ENCODE measurements around the gene AFAP1L1.
A peak's percentile ranks its signal among the peaks of the same experiment; 100 is the strongest.
"Not testable (repeated sequence)": the region's sequence is repeated elsewhere in the genome, so short reads cannot be mapped to it uniquely, and the experiment has no call there.

AFAP1L1 gene

GRCh38 chr5:149251546-149251945, 20.1 kb upstream of the AFAP1L1 start:
- Mint-ChIP-seq H3K4me1 (no peaks in the 10 kb centered on the region), H3K9me3 (peaks cover 0 to 4% of the 10 kb centered on the region in 2 donors), H3K27me3 (no peaks in the 10 kb centered on the region), H3K4me3 (no peak overlapping the region), H3K27ac (no peak overlapping the region)
- ATAC-seq (no peak), DNase-seq (no peak)

GRCh38 chr5:149254506-149254905, 17.2 kb upstream of the AFAP1L1 start:
- no peak overlapping the region for H3K27ac Mint-ChIP-seq
- DNase-seq: no peak
- H3K9me3 Mint-ChIP-seq: peaks cover 0 to 4% of the 10 kb centered on the region in 2 donors
- no peak for ATAC-seq
- H3K4me1 Mint-ChIP-seq: no peaks in the 10 kb centered on the region
- H3K4me3 Mint-ChIP-seq: no peak overlapping the region
- H3K27me3 Mint-ChIP-seq: no peaks in the 10 kb centered on the region

GRCh38 chr5:149256451-149256850, 15.2 kb upstream of the AFAP1L1 start:
- no peak for DNase-seq
- Mint-ChIP-seq H3K27me3 (no peaks in the 10 kb centered on the region), H3K27ac (no peak overlapping the region), H3K9me3 (peaks cover 0 to 4% of the 10 kb centered on the region in 2 donors), H3K4me3 (no peak overlapping the region), H3K4me1 (no peaks in the 10 kb centered on the region)
- ATAC-seq: no peak

GRCh38 chr5:149257131-149257530, 14.5 kb upstream of the AFAP1L1 start:
- Mint-ChIP-seq H3K27me3 (no peaks in the 10 kb centered on the region), H3K27ac (no peak overlapping the region), H3K9me3 (peaks cover 0 to 4% of the 10 kb centered on the region in 2 donors), H3K4me1 (no peaks in the 10 kb centered on the region), H3K4me3 (no peak overlapping the region)
- no peak for ATAC-seq
- no peak for DNase-seq

GRCh38 chr5:149257889-149258705, 13.6 kb upstream of the AFAP1L1 start:
- H3K27ac Mint-ChIP-seq: no peak overlapping the region
- no peaks in the 10 kb centered on the region for H3K27me3 Mint-ChIP-seq
- H3K4me3 Mint-ChIP-seq: no peak overlapping the region
- peaks cover 0 to 4% of the 10 kb centered on the region in 2 donors for H3K9me3 Mint-ChIP-seq
- H3K4me1 Mint-ChIP-seq: no peaks in the 10 kb centered on the region
- ATAC-seq (no peak), DNase-seq (no peak)

DNA sequence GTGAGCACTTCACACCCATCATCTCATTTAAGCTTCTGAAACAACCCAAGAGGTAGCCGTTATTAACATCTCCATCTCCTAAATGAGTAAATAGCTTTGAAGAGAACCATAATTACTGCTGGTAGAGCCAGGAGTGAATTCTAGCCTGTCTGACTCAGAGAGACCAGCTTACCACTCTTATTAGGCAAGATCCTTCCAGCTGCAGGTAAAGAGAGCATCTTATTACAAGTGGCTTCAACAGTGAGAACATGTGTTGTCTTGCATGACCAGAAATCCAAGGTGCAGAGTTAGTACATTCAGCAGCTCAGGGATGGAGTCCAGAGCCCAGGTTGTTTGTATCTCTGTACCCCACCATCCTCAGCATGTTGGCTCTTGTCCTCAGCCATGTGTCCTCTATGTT, 10.9 kb upstream of the AFAP1L1 start:
- H3K27ac Mint-ChIP-seq: no peak overlapping the region
- no peaks in the 10 kb centered on the region for H3K9me3 Mint-ChIP-seq
- no peak overlapping the region for H3K4me3 Mint-ChIP-seq
- DNase-seq (no peak), ATAC-seq (no peak)
- H3K27me3 Mint-ChIP-seq: no peaks in the 10 kb centered on the region
- peaks cover 9% of the 10 kb centered on the region for H3K4me1 Mint-ChIP-seq

DNA sequence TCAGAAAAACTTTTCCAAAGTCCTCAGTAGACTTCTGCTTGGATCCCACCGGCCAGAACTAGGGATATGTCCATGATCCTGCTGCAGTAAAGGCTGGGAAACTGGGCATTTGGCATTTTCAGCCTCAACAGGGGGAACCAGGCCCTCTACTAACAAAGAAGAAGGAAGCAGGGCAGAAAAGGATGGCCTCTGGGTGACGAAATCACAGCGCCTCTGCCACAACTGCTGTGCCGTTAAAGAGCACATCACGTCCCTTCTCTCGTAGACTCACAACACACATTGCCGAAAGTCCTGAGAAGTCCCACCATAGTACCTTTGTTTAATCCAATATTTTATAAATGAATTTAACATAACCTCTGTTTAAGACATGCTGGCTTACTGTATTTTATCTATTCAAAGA, 10.4 kb upstream of the AFAP1L1 start:
- no peak for ATAC-seq

DNA sequence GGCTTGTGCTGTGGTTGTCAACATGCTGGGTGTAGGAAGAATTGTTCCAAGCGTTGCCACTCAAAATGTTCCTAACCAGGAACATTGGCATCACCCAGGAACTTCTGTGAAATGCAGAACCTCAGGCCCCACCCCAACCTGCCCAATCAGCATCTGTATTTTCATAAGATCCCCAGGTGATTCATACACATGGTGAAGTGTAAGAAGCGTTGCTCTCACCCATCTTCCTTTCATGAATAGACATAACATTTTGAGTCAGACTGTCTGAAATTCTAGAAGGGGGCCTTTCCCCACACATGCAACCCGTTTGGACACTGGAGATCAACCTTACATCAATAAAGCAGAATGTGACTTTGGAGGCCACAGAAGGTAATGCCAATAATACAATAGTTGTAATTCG, 9.3 kb upstream of the AFAP1L1 start:
- Mint-ChIP-seq H3K4me3 (no peak overlapping the region), H3K27ac (no peak overlapping the region), H3K4me1 (peaks cover 9% of the 10 kb centered on the region)

More for the DNA sequence above, 10.4 kb upstream of the AFAP1L1 start:
- Mint-ChIP-seq H3K27ac (no peak overlapping the region), H3K9me3 (no peaks in the 10 kb centered on the region), H3K4me1 (peaks cover 9% of the 10 kb centered on the region), H3K27me3 (no peaks in the 10 kb centered on the region), H3K4me3 (no peak overlapping the region)
- no peak for DNase-seq

DNA sequence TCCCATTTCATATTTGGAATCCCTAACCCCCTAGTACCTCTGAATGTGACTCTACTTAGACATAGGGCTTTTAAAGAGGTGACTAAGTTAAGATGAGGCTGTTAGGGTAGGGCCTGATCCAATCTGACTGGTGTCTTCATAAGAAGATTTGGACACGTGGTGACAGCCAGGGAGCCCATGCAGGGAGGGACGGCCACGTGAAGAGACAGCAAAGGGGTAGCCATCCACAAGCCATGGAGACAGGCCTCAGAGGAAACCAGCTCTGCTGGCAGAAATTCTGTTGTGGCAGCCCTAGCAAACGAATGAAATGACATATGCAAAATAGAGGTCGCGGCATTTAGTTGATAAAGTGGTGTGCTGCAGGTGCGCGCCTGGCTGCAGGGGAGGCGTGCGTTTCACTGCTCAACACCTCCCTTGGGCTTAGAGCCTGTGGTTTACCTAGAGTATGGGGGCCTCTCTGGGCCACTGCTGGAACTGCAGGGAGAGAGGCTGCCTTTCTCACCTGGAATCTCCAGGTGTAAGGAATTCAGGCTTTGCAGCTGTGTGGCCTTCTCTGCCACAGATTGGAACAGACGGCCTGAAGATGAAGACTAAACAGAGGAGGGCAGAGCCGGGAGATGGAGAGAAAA, 7.1 kb upstream of the AFAP1L1 start:
- Mint-ChIP-seq H3K4me3 (no peak overlapping the region), H3K27me3 (no peaks in the 10 kb centered on the region), H3K9me3 (no peaks in the 10 kb centered on the region), H3K27ac (no peak overlapping the region), H3K4me1 (peaks cover 9% of the 10 kb centered on the region)
- ATAC-seq (peak; percentile 87), DNase-seq (peak; percentile 26 to 46)

More for the DNA sequence above, 9.3 kb upstream of the AFAP1L1 start:
- no peaks in the 10 kb centered on the region for H3K9me3 Mint-ChIP-seq
- no peak for ATAC-seq
- H3K27me3 Mint-ChIP-seq: no peaks in the 10 kb centered on the region
- no peak for DNase-seq

- Mint-ChIP-seq H3K9me3 (no peaks in the 10 kb centered on the region), H3K4me3 (no peak overlapping the region), H3K27me3 (no peaks in the 10 kb centered on the region), H3K4me1 (peaks cover 9% of the 10 kb centered on the region), H3K27ac (no peak overlapping the region)
- ATAC-seq (no peak), DNase-seq (no peak)
Observed at GRCh38 chr5:149265068-149265465, 6.6 kb upstream of the AFAP1L1 start.

DNA sequence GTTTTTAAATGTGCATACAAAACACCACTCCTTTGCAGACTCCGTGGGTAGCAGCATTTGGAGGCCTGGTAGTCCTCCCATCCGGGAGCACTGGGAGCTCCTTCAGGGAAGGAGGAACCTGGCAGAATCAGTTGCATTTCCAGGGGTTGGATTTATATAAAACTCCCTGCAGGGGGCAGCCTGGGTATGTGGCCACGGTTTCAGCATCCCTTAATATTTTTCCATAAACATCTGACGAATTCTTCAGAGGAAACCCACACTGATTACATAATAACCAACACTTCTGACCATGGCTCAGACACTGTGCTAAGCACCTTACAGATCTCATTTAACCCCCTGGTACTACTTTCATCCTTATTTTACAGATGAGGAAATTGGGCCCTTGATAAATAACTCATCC, 6.1 kb upstream of the AFAP1L1 start:
- Mint-ChIP-seq H3K4me1 (peaks cover 9% of the 10 kb centered on the region), H3K4me3 (no peak overlapping the region), H3K27ac (no peak overlapping the region), H3K27me3 (peaks cover 5% of the 10 kb centered on the region), H3K9me3 (no peaks in the 10 kb centered on the region)
- ATAC-seq (no peak), DNase-seq (no peak)

- peaks cover 22% of the 10 kb centered on the region for H3K4me1 Mint-ChIP-seq
- H3K9me3 Mint-ChIP-seq: no peaks in the 10 kb centered on the region
- H3K27ac Mint-ChIP-seq: no peak overlapping the region
- ATAC-seq (no peak), DNase-seq (no peak)
- H3K4me3 Mint-ChIP-seq: no peak overlapping the region
- peaks cover 23% of the 10 kb centered on the region for H3K27me3 Mint-ChIP-seq
Observed at GRCh38 chr5:149267241-149267973, 4.3 kb upstream of the AFAP1L1 start.

DNA sequence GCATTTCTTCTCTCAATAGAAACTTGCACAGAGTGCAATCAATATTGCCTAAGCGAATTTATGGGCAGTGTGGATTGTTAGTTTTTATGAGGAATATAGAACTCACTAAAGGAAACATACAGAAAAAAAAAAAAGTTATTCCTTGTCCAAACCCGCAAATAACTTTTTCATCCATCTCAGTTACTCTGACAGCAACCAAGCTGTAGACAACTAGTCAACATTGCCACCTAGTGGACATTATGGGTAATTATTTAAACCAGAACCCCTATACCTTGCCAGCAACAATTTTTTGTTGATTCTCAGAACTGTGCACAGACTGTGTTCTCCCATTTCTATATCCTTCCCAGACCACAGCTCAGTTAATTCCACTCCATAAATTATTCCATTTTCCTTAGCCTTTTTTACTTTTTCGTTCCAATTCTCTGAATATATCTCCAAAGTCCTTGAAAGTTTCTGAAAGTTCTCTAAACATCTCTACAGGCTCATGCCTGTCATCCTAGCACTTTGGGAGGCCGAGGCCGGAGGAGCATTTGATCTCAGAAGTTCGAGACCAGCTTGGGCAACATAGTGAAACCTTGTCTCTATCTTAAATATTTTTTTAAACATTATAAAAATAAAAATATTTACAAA, 2.6 kb upstream of the AFAP1L1 start:
- ATAC-seq (peak; percentile 59), DNase-seq (no peak)
- Mint-ChIP-seq H3K9me3 (no peaks in the 10 kb centered on the region), H3K27me3 (peaks cover 39% of the 10 kb centered on the region), H3K4me3 (no peak overlapping the region), H3K4me1 (peaks cover 23% of the 10 kb centered on the region), H3K27ac (no peak overlapping the region)

DNA sequence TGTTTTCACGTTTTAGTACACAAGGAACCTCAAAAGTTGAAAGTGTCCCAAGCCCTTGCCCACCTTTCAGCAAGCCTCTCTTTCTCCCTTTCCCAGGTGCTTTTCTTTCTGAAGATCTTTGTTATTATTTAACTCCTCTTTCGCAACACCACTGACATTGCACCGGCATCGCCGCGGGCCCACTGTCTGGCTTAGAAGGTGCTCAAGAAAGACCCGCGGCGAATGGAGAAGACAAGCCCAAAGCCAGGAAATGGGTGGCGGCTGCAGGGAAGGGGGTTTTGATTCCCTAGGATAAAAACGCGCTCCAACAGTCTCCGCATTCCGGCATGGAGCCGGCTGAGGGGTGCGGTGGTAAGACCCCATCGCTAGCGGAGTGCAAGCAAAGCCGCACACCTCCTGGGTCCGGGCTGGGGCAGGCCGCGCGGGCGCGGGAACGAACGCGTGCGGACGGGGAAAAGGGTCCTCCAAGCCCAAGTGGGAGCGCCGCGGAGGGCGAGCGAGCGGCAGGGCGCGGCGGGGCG, 404 bp upstream of the AFAP1L1 start:
- ATAC-seq (no peak), DNase-seq (peak in 1 of 2 donors; percentile 12)
- peaks cover 46% of the 10 kb centered on the region for H3K27me3 Mint-ChIP-seq
- H3K9me3 Mint-ChIP-seq: no peaks in the 10 kb centered on the region
- peaks cover 15% of the 10 kb centered on the region for H3K4me1 Mint-ChIP-seq
- H3K4me3 Mint-ChIP-seq: peak overlapping the region; percentile 75 to 90
- peak overlapping the region in 1 of 2 donors; percentile 83 for H3K27ac Mint-ChIP-seq

DNA sequence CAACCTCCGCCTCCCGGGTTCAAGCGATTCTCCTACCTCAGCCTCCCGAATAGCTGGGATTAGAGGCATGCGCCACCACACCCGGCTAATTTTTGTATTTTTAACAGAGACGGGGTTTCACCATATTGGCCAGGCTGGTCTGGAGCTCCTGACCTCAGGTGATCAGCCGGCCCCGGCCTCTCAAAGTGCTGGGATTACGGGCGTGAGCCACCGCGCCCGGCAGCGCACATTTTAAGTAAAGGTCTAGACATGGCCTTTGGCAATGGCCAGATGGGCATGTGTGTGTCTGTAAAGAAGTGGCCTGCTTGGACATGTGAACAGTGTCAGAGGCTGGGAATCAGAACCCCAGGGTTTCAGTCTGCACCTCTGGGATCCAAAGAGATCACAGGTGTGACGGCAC, 1.1 kb downstream of the AFAP1L1 start:
- Mint-ChIP-seq H3K4me3 (peak overlapping the region in 1 of 2 donors; percentile 93), H3K4me1 (peaks cover 15% of the 10 kb centered on the region), H3K27me3 (peaks cover 46% of the 10 kb centered on the region)
- H3K27ac Mint-ChIP-seq, ATAC-seq, DNase-seq, H3K9me3 Mint-ChIP-seq: not testable (repeated sequence)
